ENCODE measurements around the gene ZNF780A.

GRCh38 chr19:40057166-40057565 is 33.6 kb downstream of the ZNF780A start:
- TF ChIP-seq, protein P1, sequence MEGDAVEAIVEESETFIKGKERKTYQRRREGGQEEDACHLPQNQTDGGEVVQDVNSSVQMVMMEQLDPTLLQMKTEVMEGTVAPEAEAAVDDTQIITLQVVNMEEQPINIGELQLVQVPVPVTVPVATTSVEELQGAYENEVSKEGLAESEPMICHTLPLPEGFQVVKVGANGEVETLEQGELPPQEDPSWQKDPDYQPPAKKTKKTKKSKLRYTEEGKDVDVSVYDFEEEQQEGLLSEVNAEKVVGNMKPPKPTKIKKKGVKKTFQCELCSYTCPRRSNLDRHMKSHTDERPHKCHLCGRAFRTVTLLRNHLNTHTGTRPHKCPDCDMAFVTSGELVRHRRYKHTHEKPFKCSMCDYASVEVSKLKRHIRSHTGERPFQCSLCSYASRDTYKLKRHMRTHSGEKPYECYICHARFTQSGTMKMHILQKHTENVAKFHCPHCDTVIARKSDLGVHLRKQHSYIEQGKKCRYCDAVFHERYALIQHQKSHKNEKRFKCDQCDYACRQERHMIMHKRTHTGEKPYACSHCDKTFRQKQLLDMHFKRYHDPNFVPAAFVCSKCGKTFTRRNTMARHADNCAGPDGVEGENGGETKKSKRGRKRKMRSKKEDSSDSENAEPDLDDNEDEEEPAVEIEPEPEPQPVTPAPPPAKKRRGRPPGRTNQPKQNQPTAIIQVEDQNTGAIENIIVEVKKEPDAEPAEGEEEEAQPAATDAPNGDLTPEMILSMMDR (IDR thresholded peaks at IDR 0.05) = no peak
- no peak for TF ChIP-seq POLR2A (IDR thresholded peaks at IDR 0.05)

Data from gastroesophageal sphincter (tissue), 3 donors.